ENCODE measurements around the gene DHX35. TPM values are rescaled to one million over a fixed set of nuclear protein-coding genes. Genes with fewer than 3 reads are reported as not detected.

DHX35 gene
- total and polyA plus RNA-seq, 2 of the 13 experiments (the other 11 are each of a cell fraction or from before 2014, with no cell fraction given) = 25.8 to 28.7 TPM

GRCh38 chr20:38920851-38921250 lies 41.3 kb upstream of the DHX35 start:
- intact Hi-C loops (cut with micrococcal nuclease; ENCODE audit: unreplicated experiment) (no loop called here), in situ Hi-C loops (cut with HindIII; ENCODE audit: extremely low pct_ligation_motif_present, low pct_unique_long_range_greater_than_20kb) (loop anchor here (5.0 kb wide), 1 partner anchor 126 kb away; no protein-coding TSS in a partner anchor)
- Histone ChIP-seq H3K27me3 (ENCODE audit: control insufficient read depth in 1 of 2, insufficient read depth in 2 of 2, low read length in 2 of 2) (peaks cover 7 to 23% of the 10 kb centered on the region in 2 experiments; a peak in 4 of 5 replicates), H3K36me3 (replicated peaks in 1 of 2; ENCODE audit: control insufficient read depth in 1 of 2, insufficient read depth in 2 of 2, low read length in 2 of 2) (no peaks in the 10 kb centered on the region), H3K4me3 (replicated peaks in 1 of 3; ENCODE audit: insufficient read depth in 1 of 3, low read depth in 2 of 3, low read length in 3 of 3) (no peak overlapping the region), H3K4me2 (ENCODE audit: low read depth, low read length) (no peak overlapping the region), H3K79me2 (ENCODE audit: insufficient read depth, low read length) (no peaks in the 10 kb centered on the region), H3K27ac (ENCODE audit: extremely low read length, insufficient read depth, low read length) (no peak overlapping the region), H2AFZ (ENCODE audit: low read length) (no peak overlapping the region), H3K9me3 (ENCODE audit: low read length) (no peaks in the 10 kb centered on the region), H3K9ac (ENCODE audit: insufficient read depth, low read depth, low read length) (no peak overlapping the region), H3K4me1 (ENCODE audit: insufficient read depth, low read length) (peaks cover 44% of the 10 kb centered on the region), H4K20me1 (ENCODE audit: insufficient read depth, low read length) (no peaks in the 10 kb centered on the region)
- ChIA-PET POLR2A (no interaction called here), CTCF (ENCODE audit: low intra/inter-chr PET ratio, low total read pairs) (no interaction called here)
- WGBS (ENCODE audit: low lambda C conversion rate) = 44% methylated on average over 9 of the region's 9 CpGs
- no peak for FAIRE-seq
- no TSS peak for BruUV-seq (replicated peaks)
- ATAC-seq = no peak
- DNase-seq (ENCODE audit: low spot score) = no peak
- TF ChIP-seq SP5 (CRISPR knock-in tag; IDR thresholded peaks at IDR 0.05; ENCODE audit: borderline replicate concordance, low read depth) (no peak), ZNF235 (CRISPR knock-in tag; IDR thresholded peaks at IDR 0.05; ENCODE audit: borderline replicate concordance) (no peak), ZNF354B (CRISPR knock-in tag; IDR thresholded peaks at IDR 0.05) (no peak), AHDC1 (CRISPR knock-in tag; IDR thresholded peaks at IDR 0.05; ENCODE audit: borderline replicate concordance) (no peak), ZBTB38 (CRISPR knock-in tag; IDR thresholded peaks at IDR 0.05) (no peak), ZNF329 (CRISPR knock-in tag; IDR thresholded peaks at IDR 0.05; ENCODE audit: low read depth) (no peak), ZBTB8A (CRISPR knock-in tag; IDR thresholded peaks at IDR 0.05; ENCODE audit: borderline replicate concordance, low read depth) (no peak), LBX2 (CRISPR knock-in tag; IDR thresholded peaks at IDR 0.05; ENCODE audit: borderline replicate concordance) (no peak), POGZ (CRISPR knock-in tag; IDR thresholded peaks at IDR 0.05) (no peak), CBX2 (IDR thresholded peaks at IDR 0.05; ENCODE audit: low read depth, low read length) (no peak), CBX2 (CRISPR knock-in tag; IDR thresholded peaks at IDR 0.05; ENCODE audit: low read depth) (no peak), ZNF207 (IDR thresholded peaks at IDR 0.05; ENCODE audit: borderline replicate concordance) (no peak), PREB (CRISPR knock-in tag; IDR thresholded peaks at IDR 0.05) (no peak), TGIF2 (CRISPR knock-in tag; IDR thresholded peaks at IDR 0.05) (no peak), ZNF549 (CRISPR knock-in tag; IDR thresholded peaks at IDR 0.05) (no peak)

Data from HepG2 (cell line).